GM21423 (cell line): ENCODE measurements around the gene SLC28A1.

Source experiments
- ATAC-seq: cut with Tn5 transposase; IDR thresholded peaks from one replicate; pipeline ENCODE4 v1.9.1; 2021; ENCODE audit warnings: mild to moderate bottlenecking, moderate library complexity; ENCODE audit not compliant: unreplicated experiment

The SLC28A1 gene

GRCh38 chr15:84885801-84886200 is 1.3 kb downstream of the SLC28A1 start:
- ATAC-seq, result no peak

- no peak for ATAC-seq
These were observed 1.9 kb downstream of the SLC28A1 start for GRCh38 chr15:84886211-84886983.

- no peak for ATAC-seq
These were observed 2.5 kb downstream of the SLC28A1 start for GRCh38 chr15:84886984-84887299.

GRCh38 chr15:84887938-84888337 is 3.5 kb downstream of the SLC28A1 start:
- ATAC-seq, result no peak

- no peak for ATAC-seq
These were observed 4.2 kb downstream of the SLC28A1 start for GRCh38 chr15:84888639-84889038.

GRCh38 chr15:84889313-84889990 is 5.0 kb downstream of the SLC28A1 start:
- ATAC-seq, result no peak

- no peak for ATAC-seq
These were observed 5.7 kb downstream of the SLC28A1 start for GRCh38 chr15:84889991-84890669.

GRCh38 chr15:84890670-84891162 is 6.3 kb downstream of the SLC28A1 start:
- ATAC-seq, result no peak

- ATAC-seq, result no peak
These were observed 6.9 kb downstream of the SLC28A1 start for GRCh38 chr15:84891339-84891738.

GRCh38 chr15:84892786-84893307 is 8.4 kb downstream of the SLC28A1 start:
- no peak for ATAC-seq

GRCh38 chr15:84893607-84894006 is 9.1 kb downstream of the SLC28A1 start:
- ATAC-seq, result no peak

GRCh38 chr15:84894736-84895425 is 10.4 kb downstream of the SLC28A1 start:
- no peak for ATAC-seq

- no peak for ATAC-seq
These were observed 14.3 kb downstream of the SLC28A1 start for GRCh38 chr15:84898761-84899160.

GRCh38 chr15:84899750-84900149 is 15.3 kb downstream of the SLC28A1 start:
- ATAC-seq, result no peak

- no peak for ATAC-seq
These were observed 17.1 kb downstream of the SLC28A1 start for GRCh38 chr15:84901540-84901939.

GRCh38 chr15:84903751-84904150 is 19.3 kb downstream of the SLC28A1 start:
- no peak for ATAC-seq

- ATAC-seq, result no peak
These were observed 20.0 kb downstream of the SLC28A1 start for GRCh38 chr15:84904419-84904818.

GRCh38 chr15:84905016-84905916 is 20.8 kb downstream of the SLC28A1 start:
- ATAC-seq, result no peak

- no peak for ATAC-seq
These were observed 23.3 kb downstream of the SLC28A1 start for GRCh38 chr15:84907731-84908130.

GRCh38 chr15:84908564-84908963 is 24.1 kb downstream of the SLC28A1 start:
- ATAC-seq, result no peak
